HG02642 (cell line): Measurements from ENCODE around the gene PPFIA2.
"Not testable (repeated sequence)": the region's sequence is repeated elsewhere in the genome, so short reads cannot be mapped to it uniquely, and the experiment has no call there.

ENCODE experiments used
- ATAC-seq: cut with Tn5 transposase; IDR thresholded peaks from one replicate; pipeline ENCODE4 v1.9.1; 2021; ENCODE audit warnings: mild to moderate bottlenecking; ENCODE audit not compliant: unreplicated experiment, poor library complexity

Gene PPFIA2

DNA sequence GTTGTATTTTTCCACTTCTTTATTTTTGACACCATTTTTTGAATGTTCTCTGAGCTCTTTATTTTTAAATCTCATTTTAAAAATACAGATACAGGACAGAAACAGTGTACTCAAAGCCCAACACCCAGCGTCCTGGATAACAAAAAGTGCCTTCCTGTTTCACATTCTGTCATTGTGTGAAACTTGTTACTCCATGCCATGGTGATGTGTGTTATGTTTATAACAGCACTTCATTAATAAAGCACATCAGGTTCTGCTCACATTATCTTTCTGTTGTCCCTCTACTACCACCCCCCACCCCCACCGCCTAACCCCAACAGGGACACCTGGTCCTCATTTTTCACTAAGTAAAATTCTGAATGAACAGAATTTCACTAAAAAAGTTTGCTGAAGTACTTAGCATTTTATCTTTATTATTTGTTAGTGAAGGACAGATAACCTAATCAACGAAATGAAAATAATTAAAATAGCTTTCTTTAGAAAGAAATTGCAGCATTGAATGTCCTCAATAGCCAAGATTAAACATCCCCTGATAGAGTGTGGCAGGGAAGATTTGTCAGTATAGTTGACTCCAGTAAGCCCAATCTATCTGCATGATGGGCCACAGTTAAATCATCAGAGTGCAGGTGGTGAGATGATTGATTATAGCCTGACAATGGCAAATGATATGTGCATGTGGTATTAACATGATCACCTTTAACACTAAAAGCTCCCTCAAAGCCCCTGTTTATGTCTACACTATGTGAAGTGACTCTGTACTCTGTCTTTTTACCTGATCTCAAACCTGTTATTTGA, 527.4 kb downstream of the PPFIA2 start:
- ATAC-seq: no peak

DNA sequence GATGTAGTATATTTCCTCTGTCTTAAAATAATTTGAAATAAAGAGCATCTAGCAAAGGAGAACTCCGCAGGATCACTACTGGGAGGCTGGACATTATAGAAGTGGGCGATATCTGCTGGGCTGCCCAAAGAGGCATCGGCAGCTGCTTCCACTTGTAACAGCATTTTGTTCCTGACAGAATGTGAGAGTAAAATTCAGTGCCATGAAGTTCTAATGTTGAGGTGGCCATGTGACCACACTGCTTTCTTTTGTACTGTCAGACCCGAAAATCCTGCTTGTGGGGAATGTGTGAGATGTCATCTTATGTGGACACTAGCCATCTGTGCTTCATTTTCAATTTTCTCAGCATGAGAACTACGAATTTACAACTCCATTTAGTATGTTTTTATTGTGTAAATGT, 529.4 kb downstream of the PPFIA2 start:
- no peak for ATAC-seq

DNA sequence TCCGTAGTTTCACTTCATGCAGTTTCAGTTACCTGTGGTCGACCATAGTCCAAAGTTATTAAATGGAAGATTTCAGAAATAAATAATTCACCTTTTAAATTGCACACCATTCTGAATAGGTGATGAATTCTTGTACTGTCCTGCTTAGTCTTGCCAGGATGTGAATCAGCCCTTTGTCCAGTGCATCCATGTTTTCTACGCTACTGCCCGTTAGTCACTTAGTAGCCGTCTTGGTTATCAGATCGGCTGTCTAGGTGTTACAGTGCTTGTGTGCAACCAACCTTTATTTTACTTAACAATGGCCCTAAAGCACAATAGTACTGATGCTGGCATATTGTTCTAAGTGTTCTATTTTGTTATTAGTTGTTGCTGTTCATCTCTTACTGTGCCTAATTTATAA, 534.5 kb downstream of the PPFIA2 start:
- ATAC-seq: no peak

DNA sequence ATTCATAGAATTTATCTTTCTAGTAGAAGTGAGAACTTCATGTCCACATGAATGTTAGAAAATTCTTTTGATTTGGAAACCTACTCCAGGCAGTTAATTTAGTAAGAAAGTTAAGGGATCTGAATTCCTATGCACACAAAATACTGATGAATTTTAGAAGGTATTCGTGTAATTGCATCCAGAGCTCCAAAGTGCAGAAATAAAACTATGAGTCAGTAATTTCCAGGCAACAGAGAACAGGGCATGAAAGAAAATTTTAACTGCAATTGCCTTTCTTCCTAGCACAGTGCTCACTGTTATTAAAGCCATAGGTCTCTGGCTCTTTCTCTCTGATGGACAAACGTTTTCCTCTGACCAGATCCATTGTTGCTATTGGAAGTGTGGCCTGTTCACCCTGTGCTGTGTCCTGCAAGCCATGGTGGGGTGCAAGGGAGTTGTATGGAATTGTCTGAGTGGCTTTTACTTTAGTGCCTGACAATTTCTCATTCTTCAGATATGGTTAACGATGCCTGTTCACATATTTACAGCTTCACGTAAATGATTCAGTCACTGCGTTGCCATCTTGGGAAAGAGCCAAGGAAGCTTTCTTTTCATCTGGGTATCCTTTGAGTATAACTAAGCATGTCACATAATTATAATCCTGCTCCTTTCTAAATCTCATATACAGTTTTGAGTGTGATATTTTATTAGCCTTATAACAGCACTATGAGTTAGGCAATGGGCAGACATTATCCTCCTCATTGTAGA, 536.1 kb downstream of the PPFIA2 start:
- ATAC-seq: no peak

DNA sequence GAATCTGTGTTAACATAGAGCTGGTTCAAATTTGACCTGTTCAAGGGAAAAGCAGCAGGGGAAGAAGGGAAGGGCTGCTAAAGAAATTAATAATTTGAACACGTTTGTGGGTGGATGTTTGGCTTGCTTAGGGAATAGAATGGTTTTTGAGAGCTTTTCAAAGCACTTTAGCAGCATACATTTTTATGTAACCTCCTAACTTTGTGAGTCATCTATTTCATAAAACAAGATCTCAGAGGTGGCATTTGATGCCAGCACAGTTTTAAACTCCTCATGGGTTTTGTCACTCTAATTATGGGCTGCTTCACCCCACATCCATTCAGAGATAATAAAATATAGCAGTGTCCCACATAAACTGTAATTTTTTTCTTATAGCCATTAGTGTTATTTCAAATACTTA, 537.5 kb downstream of the PPFIA2 start:
- ATAC-seq: no peak

DNA sequence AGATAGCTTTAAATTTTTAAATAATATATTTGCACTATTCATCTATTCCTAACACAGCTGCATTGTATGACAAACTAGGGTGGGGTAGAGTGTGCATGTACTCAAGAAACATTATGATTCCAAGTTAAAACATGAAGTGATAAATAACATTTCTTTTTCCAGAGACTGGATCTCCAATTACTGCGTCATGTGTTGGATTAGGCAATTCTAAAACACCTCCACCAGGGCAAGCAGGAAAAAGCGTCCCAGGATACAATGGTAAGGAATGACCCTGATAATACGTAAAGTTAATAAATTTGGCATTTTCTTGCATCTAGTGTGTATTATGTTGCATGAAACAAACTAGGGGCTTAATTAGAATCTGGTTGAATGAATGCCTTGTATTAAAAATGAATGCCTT, 542.4 kb downstream of the PPFIA2 start:
- no peak for ATAC-seq

DNA sequence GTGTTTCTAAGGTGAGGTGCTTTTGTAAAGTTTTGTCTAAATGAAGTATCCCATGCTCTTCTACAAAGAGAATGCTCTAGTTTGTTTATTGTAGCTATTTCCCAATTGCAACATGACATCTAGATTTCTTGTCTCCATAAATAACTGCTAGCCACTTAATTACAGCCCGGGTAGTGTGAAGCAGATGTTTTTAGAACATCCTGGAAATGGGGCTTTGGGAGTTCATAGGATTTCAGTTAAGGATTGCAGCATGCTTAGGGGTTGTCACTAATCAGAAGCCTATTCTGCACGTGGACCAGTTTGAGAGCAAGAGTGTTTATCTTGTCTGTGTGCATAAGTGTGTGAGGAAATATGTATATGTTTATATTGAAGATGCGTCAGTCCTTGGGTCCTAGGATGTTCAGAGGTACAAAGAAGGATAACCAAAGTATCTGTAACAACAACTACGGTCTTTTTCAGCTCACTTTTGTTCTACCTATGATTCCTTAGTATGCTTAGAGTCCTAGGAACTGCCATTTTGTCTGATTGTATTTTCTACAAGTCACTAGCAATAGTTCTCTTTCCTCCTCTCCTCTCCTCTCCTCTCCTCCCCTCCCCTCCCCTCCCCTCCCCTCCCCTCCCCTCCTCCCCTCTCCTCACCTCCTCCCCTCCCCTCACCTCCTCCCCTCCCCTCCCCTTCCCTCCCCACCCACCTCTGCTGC, 546.0 kb downstream of the PPFIA2 start:
- no peak for ATAC-seq

DNA sequence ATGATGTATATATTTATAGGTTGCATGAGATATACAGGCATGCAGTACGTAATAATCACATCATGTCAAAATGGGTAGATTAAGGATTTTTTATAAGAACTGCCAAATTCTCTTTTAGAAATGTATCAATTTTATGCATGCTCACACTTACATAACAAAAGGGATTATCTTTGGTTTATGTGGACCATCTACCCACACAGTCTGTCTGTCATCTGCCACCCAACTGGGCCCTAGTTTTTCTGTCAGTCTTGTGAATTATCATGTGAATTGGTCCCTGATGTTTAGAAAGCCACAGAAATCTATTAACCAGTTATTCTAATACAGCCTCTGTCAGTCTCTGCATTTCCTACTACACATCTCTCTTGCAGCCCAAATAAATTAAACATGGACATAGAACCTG, 547.8 kb downstream of the PPFIA2 start:
- ATAC-seq: no peak

DNA sequence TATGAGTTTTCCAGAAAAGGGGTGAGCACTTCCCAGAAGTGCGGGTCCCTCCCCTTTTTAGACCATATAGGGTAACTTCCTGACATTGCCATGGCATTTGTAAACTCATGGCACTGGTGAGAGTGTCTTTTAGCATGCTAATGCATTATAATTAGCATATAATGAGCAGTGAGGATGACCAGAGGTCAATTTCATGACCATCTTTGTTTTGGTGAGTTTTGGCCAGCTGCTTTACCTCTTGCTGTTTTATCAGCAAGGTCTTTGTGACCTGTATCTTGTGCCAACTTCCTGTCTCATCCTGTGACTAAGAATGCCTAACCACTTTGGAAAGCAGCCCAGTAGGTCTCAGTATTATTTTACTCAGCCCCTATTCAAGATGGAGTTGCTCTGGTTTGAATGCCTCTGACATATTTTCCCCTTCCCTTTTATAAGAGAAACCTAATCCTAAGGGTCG, 549.4 kb downstream of the PPFIA2 start:
- not testable (repeated sequence) for ATAC-seq

DNA sequence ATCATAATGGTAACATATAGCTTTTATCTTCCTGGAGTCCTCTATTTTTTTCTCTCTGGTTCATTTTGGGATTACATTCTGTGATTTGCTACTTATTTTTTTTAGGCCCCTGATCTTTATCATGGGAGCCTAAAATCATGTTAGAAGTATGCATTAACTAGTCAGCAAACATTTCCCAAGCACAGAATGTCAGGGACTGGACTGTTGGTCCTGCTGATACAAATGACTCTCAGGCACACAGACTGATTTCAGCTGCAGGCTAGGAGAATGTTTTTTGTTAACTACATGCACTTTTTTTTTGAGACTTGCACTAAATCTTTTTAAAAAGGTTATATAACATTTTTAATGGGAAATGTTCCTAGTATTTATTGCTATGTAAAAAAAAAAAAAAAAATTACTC, 550.1 kb downstream of the PPFIA2 start:
- no peak for ATAC-seq

DNA sequence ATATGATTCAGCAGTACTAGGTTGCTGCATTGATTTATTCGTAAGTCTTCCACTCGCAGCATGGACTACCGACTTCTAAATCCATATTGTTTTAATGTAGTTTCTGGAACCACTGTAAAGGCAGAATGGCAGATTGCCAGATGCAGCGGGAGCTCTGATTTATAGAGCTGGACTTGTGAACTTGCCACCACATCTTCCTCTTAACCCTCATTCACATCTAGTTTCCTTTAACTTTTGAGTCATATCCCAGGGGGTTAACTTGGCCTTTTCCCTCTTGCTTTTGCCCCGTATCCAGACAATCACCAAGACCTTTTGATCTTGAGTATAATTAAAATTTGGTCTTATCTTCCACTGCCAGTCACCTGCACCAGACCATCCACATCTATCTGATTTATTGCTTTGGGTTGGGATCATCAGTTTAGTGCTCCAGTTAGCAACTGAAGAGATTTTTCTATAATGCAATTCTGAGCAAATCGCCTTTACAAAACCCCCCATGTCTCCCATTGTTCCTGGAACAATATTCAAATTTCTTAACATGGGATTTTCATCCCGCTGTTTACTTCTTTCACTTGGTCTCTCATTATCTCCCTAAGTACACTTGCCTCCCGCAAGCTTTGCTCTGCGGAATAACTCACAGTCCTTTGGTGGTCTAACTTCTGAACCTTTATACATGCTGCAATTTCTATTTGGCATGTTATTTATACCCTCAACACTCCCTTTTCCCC, 550.8 kb downstream of the PPFIA2 start:
- ATAC-seq: no peak
